HG02571 (cell line): ENCODE data around the gene TNFRSF25.

Experiments
- ATAC-seq: cut with Tn5 transposase; IDR thresholded peaks from one replicate; pipeline ENCODE4 v1.9.1; 2021; ENCODE audit warnings: mild to moderate bottlenecking, moderate library complexity; ENCODE audit not compliant: unreplicated experiment

TNFRSF25 gene

GRCh38 chr1:6419804-6420453 lies 46.0 kb downstream of the TNFRSF25 start, which contains the start of gene HES2:
TSS of gene HES2 (minus strand) at chr1:6419919. CDS start at chr1:6419820, 99 bp downstream.
- no peak for ATAC-seq

- no peak for ATAC-seq
Observed at GRCh38 chr1:6419397-6419803, 46.6 kb downstream of the TNFRSF25 start.

DNA sequence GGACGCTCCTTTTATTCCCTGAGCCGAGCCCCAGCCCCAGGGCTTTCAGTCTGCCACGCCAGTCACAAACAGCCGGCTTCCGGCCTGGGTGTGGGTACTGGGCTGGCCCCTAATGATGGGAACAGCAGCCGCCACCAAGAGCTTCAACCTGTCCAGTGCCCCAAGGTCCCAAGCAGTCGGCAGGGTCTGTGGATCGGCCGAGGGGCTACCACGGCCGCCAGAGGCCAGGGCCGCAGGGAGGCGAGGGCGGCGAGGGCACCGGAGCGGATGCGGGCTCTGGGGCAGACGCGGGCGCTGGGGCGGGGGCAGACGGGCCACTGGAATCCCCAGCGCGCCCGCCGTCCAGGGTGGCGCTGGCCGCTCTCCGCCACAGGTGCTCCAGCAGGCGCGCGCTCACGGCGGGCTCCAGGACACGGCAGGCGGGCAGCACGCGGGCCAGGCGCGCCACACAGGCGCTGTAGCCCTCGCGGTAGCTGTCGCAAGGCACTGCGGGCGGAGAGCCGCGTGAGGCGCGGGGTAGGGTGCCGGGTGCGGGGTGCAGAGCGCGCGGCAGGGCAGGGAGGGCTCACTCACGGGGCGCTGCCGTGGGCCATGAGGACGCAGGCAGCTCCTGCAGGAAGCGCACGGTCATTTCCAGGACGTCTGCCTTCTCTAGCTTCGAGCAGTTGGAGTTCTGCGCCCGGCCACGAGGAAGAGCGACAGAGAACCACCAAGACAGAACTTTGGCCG lies 47.1 kb downstream of the TNFRSF25 start:
- no peak for ATAC-seq

GRCh38 chr1:6417961-6418667 lies 47.9 kb downstream of the TNFRSF25 start:
- ATAC-seq = no peak

DNA sequence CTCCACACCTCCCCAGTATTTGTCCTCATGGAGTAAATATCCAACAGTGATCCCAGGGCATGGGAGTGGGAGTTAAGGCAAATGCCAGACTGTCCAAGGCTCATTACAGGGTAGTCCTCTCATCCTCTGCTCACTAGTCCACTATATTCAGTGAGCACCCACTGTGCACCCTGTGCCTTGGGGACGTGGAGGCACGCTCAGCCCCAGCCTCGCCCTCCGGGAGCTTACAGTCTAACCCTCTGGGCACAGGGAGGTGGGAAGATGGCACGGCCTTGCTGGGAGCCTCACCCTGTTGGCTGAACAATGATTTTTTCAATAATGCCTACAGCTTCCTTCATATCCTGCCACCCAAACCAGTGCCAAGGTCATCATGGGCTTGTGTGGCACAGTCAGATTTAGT lies 49.1 kb downstream of the TNFRSF25 start:
- ATAC-seq = no peak

DNA sequence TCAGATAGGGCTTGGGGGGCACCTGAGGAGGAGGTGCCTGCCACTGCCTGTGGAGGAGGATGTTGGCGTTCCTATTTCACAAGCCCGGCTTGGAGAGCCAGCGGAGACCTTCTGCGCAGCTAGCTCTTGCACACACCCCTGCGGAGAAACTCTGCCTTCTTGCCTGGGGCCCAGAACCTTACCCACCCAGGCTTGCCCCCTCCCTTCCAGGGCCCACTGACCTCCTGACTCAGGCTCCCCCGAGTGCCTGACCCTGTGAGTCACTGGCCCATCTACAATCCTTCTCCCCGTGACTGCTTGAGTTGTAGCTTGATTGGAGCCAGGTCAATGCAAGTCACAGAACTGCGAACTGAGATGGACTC lies 49.7 kb downstream of the TNFRSF25 start:
- ATAC-seq = no peak

DNA sequence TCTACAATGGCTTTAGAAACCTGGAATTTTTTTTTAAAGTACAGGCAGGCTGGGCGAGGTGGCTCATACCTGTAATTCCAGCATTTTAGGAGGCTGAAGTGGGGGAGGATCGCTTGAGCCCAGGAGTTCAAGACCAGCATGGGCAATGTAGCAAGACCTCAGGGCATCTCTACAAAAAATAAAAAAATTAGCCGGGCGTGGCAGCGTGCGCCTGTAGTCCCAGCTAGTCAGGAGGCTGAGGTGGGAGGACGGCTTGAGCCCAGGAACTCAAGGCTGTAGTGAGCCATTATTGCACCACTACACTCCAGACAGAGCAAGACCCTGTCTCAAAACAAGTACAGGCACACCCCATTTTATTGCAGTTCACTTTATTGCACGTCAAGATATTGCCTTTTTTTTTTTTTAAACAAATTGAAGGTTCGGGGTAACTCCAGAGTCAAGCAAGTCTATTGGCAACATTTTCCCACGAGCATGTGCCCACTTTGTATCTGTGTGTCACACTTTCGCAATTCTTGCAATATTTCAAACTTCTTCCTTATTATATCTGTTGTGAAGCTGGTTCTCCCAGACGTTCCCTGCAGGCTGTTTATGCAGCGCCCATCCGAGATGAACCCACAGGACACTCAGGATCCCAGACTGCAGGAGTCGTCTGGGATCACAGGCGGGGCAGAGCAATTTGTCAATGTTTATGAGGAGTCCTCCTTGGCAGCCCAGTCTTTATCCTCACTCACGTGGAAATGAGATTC lies 50.9 kb downstream of the TNFRSF25 start:
- ATAC-seq = no peak

DNA sequence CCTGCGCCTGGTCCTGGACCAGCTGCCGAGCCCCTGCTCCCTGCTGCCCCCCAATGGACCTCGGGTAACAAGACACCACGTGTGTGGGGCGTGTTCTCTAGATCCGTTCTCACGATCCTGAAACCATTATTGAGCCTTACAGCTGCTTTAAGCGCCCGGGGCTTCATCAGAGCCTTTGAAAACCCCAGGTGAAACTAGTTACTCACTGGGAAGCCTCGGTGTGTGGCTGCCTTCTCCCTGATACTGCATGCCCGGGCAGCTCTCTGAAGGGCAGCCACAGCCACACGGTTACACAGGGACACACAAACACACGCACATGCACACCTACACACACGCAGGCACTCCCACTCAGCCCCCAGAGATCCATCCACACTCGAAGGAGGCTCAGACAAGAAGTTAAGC lies 51.5 kb downstream of the TNFRSF25 start:
- ATAC-seq = no peak

DNA sequence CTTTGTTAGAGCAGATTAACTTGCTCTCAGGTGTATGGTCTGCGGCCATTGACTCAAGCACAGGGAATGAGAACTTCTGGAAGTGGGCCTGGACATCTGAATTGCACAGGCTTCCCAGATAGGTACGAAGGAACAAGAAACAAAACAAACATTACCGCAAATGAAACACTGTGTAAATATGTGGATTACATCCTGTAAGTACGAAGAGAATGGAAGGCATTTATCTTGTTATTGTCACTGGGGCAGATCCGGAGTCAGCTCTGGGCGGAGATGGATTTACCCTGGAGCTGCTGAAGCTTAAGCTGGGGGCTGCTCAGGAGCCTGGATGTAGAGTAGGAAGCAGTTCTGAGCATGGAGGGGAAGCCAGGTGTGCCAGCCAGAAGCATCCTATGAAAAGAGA lies 53.1 kb downstream of the TNFRSF25 start:
- ATAC-seq = no peak
